Lower leg skin (tissue), 3 donors: ENCODE data around the gene LMNB1.

ENCODE experiments used
- POLR2A ChIP-seq, 2 donors: fragments of 450-650 bp; IDR thresholded peaks; one replicate each; pipeline ENCODE4 v1.6.1; 2016 to 2017; ENCODE audit warnings: antibody characterized with exemption in 2 of 2, mild to moderate bottlenecking in 1 of 2, moderate library complexity in 1 of 2
- TF ChIP-seq, protein P1 (sequence below), 3 donors: fragments of 450-650 bp; IDR thresholded peaks; one replicate each; pipeline ENCODE4 v1.5.1; 2016; ENCODE audit warnings: antibody characterized with exemption in 3 of 3, mild to moderate bottlenecking in 3 of 3, moderate library complexity in 2 of 3

DNA sequence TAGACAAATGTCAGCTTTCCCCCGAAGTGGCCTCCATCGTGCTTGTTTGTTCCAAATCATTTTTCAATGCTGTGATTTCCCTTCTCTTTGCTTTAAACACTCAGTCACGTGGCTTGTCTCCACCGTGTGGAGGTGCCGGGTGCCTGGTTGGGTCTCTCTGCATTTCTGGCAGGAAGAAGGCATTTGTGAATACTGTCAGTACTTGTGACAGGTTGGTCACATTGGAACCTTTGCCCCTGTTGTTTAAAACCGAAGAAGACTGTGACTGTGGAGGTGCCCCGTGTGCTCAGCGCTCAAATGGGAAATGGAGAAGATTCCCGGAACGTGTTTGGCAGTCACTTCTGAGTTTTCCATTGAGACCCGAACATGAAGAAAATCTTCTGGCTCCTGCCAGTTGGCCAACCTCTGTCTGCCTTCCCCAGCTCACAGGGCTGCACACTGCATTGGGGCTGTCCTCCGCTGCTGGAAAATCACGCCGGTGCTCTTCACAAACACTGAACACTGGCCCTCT is 74.6 kb downstream of the LMNB1 start:
- TF ChIP-seq, protein P1, sequence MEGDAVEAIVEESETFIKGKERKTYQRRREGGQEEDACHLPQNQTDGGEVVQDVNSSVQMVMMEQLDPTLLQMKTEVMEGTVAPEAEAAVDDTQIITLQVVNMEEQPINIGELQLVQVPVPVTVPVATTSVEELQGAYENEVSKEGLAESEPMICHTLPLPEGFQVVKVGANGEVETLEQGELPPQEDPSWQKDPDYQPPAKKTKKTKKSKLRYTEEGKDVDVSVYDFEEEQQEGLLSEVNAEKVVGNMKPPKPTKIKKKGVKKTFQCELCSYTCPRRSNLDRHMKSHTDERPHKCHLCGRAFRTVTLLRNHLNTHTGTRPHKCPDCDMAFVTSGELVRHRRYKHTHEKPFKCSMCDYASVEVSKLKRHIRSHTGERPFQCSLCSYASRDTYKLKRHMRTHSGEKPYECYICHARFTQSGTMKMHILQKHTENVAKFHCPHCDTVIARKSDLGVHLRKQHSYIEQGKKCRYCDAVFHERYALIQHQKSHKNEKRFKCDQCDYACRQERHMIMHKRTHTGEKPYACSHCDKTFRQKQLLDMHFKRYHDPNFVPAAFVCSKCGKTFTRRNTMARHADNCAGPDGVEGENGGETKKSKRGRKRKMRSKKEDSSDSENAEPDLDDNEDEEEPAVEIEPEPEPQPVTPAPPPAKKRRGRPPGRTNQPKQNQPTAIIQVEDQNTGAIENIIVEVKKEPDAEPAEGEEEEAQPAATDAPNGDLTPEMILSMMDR (IDR thresholded peaks at IDR 0.05) = no peak
- TF ChIP-seq POLR2A (IDR thresholded peaks at IDR 0.05) = no peak
